GM23248 (cell line): ENCODE data around the gene ZC3H4. TPM values are rescaled to one million over a fixed set of nuclear protein-coding genes. Genes with fewer than 3 reads are reported as not detected.

Experiments used
- DNase-seq: peaks from one replicate; pipeline ENCODE4 v3.0.0-alpha.2; 2015
- H2AFZ ChIP-seq: fragments of 200-600 bp; sonication (generic); 2 replicates; pipeline ENCODE4 v1.6.1; 2016; ENCODE audit warnings: antibody characterized with exemption
- H3F3A ChIP-seq: fragments of 200-600 bp; sonication (generic); 2 replicates; pipeline ENCODE4 v1.6.1; 2016; ENCODE audit warnings: mild to moderate bottlenecking, antibody characterized with exemption, mixed run types; ENCODE audit not compliant: insufficient read depth
- H3K27ac ChIP-seq: fragments of 200-600 bp; sonication (generic); 2 replicates; pipeline ENCODE4 v1.5.1; 2016; ENCODE audit warnings: mild to moderate bottlenecking
- H3K27me3 ChIP-seq: fragments of 200-600 bp; sonication (generic); replicated peaks from 2 replicates; pipeline ENCODE4 v1.6.1; 2016; ENCODE audit warnings: mild to moderate bottlenecking; ENCODE audit not compliant: insufficient read depth
- H3K36me3 ChIP-seq: fragments of 200-600 bp; sonication (generic); 2 replicates; pipeline ENCODE4 v1.6.1; 2016; ENCODE audit warnings: low read depth, mild to moderate bottlenecking
- H3K4me1 ChIP-seq: fragments of 200-600 bp; sonication (generic); 2 replicates; pipeline ENCODE4 v1.6.1; 2016; ENCODE audit warnings: mild to moderate bottlenecking; ENCODE audit not compliant: insufficient read depth
- H3K4me2 ChIP-seq: fragments of 200-600 bp; sonication (generic); one replicate; pipeline ENCODE4 v1.6.1; 2016; ENCODE audit warnings: mild to moderate bottlenecking; ENCODE audit not compliant: unreplicated experiment
- H3K4me3 ChIP-seq: fragments of 200-600 bp; sonication (generic); 2 replicates; pipeline ENCODE4 v1.5.1; 2016; ENCODE audit warnings: mild to moderate bottlenecking
- H3K79me2 ChIP-seq: fragments of 200-600 bp; sonication (generic); 2 replicates; pipeline ENCODE4 v1.6.1; 2016; ENCODE audit warnings: mild to moderate bottlenecking; ENCODE audit not compliant: insufficient read depth
- H3K9ac ChIP-seq: fragments of 200-600 bp; sonication (generic); 2 replicates; pipeline ENCODE4 v1.6.1; 2016; ENCODE audit warnings: mild to moderate bottlenecking
- H3K9me2 ChIP-seq: fragments of 200-600 bp; sonication (generic); 2 replicates; pipeline ENCODE4 v1.6.1; 2016; ENCODE audit warnings: mixed run types, mild to moderate bottlenecking, moderate library complexity; ENCODE audit not compliant: insufficient read depth
- H3K9me3 ChIP-seq: fragments of 200-600 bp; sonication (generic); one replicate; pipeline ENCODE4 v1.6.1; 2017; ENCODE audit warnings: low read depth
- H4K20me1 ChIP-seq: fragments of 200-600 bp; sonication (generic); 2 replicates; pipeline ENCODE4 v1.6.0; 2016; ENCODE audit not compliant: insufficient read depth
- EZH2 ChIP-seq: fragments of 200-600 bp; sonication (generic); IDR thresholded peaks from 2 replicates; pipeline ENCODE4 v1.6.1; 2018; ENCODE audit warnings: antibody characterized with exemption, mild to moderate bottlenecking; ENCODE audit not compliant: insufficient read depth, poor library complexity, severe bottlenecking
- EZH2phosphoT487 ChIP-seq: fragments of 200-600 bp; sonication (generic); IDR thresholded peaks from 2 replicates; pipeline ENCODE4 v1.6.1; 2018; ENCODE audit warnings: antibody characterized with exemption, moderate library complexity, mild to moderate bottlenecking, low read depth; ENCODE audit not compliant: insufficient read depth
- WGBS, 2 experiments: methylation state at CpG; one replicate each; pipeline ENCODE4 v1.1.6; 2015 to 2017; ENCODE audit warnings: low lambda C conversion rate in 2 of 2, low coverage in 1 of 2; ENCODE audit errors: missing lambda C conversion rate in 2 of 2; 5-methylcytosine and 5-hydroxymethylcytosine counted together
- in situ Hi-C: fragments of 300-500 bp; cut with MboI; formaldehyde crosslinking; loops from 2 replicates; pipeline ENCODE4 v1.15.0; 2020
- polyA plus RNA-seq: library from polyadenylated mRNA; unstranded; fragments of >200 nt; fragmentation: Nextera tagmentation; extraction: Ambion mirVana; gene quantifications from 2 replicates; pipeline ENCODE4 v1.2.1, GENCODE V29; 2016
- total RNA-seq: library from RNA; depleted of rRNA; stranded (reverse); fragments of >200 nt; shearing (Covaris generic); gene quantifications from 2 replicates; pipeline ENCODE4 v1.2.3, GENCODE V29; 2014

Gene ZC3H4
- total and polyA plus RNA-seq, 2 experiments from 2014 or later: 6.0 to 9.9 TPM

DNA sequence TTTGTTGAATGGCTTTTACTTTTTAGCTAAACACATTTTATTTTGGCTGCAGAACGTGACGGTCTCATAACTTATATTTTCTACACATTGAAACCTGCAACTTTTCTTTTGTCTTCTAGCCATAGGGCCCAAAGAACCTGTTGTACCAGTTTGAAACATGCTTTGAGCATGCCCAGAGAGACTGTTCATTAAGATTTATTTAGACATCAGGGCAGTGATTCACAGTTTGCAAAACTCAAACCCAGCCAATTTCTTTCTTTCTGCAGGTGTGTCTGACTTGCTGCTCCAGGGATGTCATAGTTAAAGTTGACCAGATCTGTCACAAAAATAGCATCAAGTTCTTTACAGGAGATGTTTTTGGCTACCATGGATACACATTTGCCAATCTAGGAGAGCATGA lies 39.1 kb upstream of the ZC3H4 start:
- no peak for DNase-seq
- no peak for TF ChIP-seq EZH2
- TF ChIP-seq EZH2phosphoT487: no peak
- no peak overlapping the region for H3K4me3 ChIP-seq
- no peaks in the 10 kb centered on the region for H3K9me2 ChIP-seq
- H3K9ac ChIP-seq: no peak overlapping the region
- no peaks in the 10 kb centered on the region for H3K27me3 ChIP-seq
- H4K20me1 ChIP-seq: no peaks in the 10 kb centered on the region
- peaks cover 65% of the 10 kb centered on the region for H3K36me3 ChIP-seq
- no peak overlapping the region for H2AFZ ChIP-seq
- H3K27ac ChIP-seq: no peak overlapping the region
- H3F3A ChIP-seq: peaks cover 15% of the 10 kb centered on the region
- peaks cover 73% of the 10 kb centered on the region for H3K79me2 ChIP-seq
- WGBS, 2 experiments: 89 to 92% methylated on average over 2 of the region's 2 CpGs
- no peak overlapping the region for H3K4me2 ChIP-seq
- in situ Hi-C loops: no loop called here
- H3K9me3 ChIP-seq: no peaks in the 10 kb centered on the region
- peaks cover 10% of the 10 kb centered on the region for H3K4me1 ChIP-seq

DNA sequence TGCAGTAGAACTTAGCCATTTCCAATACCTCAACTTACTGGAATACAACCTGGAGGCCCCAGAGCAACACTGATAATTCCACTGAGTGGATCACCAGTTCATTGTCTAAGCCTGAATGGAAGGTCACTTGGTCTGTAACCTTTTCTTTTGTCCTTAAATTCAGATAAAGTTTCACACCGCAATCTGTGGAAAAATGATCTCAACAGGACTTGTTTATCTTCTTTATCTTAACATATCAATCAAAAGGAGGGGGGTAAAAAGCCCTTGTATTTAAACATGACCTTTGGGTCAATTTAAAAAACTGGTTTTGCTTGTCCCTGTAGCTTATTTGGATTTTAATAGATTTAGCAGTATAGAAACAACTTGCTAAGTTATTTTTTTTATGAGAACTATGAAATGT lies 38.6 kb upstream of the ZC3H4 start:
- 98 to 100% methylated on average over 1 of the region's 1 CpG for whole genome bisulfite sequencing, 2 experiments
- Histone ChIP-seq H3K9ac (no peak overlapping the region), H3F3A (peaks cover 10% of the 10 kb centered on the region), H3K4me3 (no peak overlapping the region), H3K27me3 (no peaks in the 10 kb centered on the region), H2AFZ (no peak overlapping the region), H4K20me1 (no peaks in the 10 kb centered on the region), H3K79me2 (peaks cover 77% of the 10 kb centered on the region), H3K36me3 (peaks cover 64% of the 10 kb centered on the region), H3K9me2 (no peaks in the 10 kb centered on the region), H3K9me3 (no peaks in the 10 kb centered on the region), H3K4me2 (no peak overlapping the region), H3K27ac (no peak overlapping the region), H3K4me1 (peaks cover 6% of the 10 kb centered on the region)
- in situ Hi-C loops: no loop called here
- no peak for DNase-seq
- TF ChIP-seq EZH2 (no peak), EZH2phosphoT487 (no peak)

DNA sequence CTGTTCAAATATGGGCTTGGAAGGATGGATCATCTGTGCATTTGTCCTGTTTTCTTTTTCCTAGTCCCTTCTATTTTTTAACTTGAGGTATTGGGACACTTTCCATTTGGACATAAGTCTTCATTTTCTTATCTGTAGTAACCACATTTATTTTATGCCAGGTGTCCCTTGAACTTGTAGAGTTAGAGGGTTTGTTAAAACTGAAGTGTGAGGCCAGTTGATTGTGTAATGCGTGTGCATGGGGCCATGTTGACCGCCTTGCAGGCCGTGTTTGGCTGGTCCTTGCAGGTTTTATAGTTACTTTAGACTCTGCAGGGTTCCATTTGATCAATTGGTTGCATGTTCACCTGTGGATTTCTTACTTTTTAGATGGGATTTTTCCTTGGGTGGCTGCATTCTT lies 38.1 kb upstream of the ZC3H4 start:
- Histone ChIP-seq H3K4me3 (no peak overlapping the region), H3K9ac (no peak overlapping the region), H2AFZ (no peak overlapping the region), H3F3A (peaks cover 5% of the 10 kb centered on the region), H3K27ac (no peak overlapping the region), H3K4me1 (no peaks in the 10 kb centered on the region), H3K9me2 (no peaks in the 10 kb centered on the region), H3K36me3 (peaks cover 63% of the 10 kb centered on the region), H3K79me2 (peaks cover 83% of the 10 kb centered on the region), H4K20me1 (no peaks in the 10 kb centered on the region), H3K4me2 (no peak overlapping the region), H3K9me3 (no peaks in the 10 kb centered on the region), H3K27me3 (no peaks in the 10 kb centered on the region)
- TF ChIP-seq EZH2phosphoT487 (no peak), EZH2 (no peak)
- DNase-seq: no peak
- 95 to 100% methylated on average over 3 of the region's 3 CpGs for WGBS, 2 experiments
- in situ Hi-C loops: no loop called here

DNA sequence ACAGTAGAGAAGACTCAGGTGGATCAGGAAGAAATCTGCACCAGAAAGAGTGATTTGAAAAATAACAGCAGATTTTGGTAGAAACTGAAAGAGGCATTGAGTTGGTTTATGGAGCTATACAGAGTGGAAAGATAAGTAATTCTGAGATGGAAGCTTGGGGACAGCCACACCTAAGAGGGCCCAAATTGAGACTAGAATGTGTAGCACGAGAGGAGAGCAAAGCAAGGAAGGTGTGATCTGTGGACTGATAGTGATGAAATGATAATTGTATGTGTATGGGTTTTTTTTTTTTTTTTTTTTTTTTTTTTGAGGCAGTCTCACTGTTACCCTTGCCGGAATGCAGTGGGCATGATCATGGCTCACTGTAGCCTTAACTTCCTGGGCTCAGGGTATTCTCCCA lies 33.3 kb upstream of the ZC3H4 start:
- TF ChIP-seq EZH2: no peak
- TF ChIP-seq EZH2phosphoT487: no peak
- Histone ChIP-seq H3K4me2 (no peak overlapping the region), H3K27me3 (no peaks in the 10 kb centered on the region), H3K27ac (no peak overlapping the region), H3K9ac (no peak overlapping the region), H3K9me3 (no peaks in the 10 kb centered on the region), H3K4me3 (no peak overlapping the region), H3K79me2 (peaks cover 99% of the 10 kb centered on the region), H2AFZ (no peak overlapping the region), H3K9me2 (no peaks in the 10 kb centered on the region), H3K36me3 (peaks cover 47% of the 10 kb centered on the region), H3F3A (peaks cover 15% of the 10 kb centered on the region), H3K4me1 (peaks cover 16% of the 10 kb centered on the region), H4K20me1 (no peaks in the 10 kb centered on the region)
- WGBS, 2 experiments: 92 to 93% methylated on average over 2 of the region's 2 CpGs
- in situ Hi-C loops: no loop called here
- no peak for DNase-seq
